KMS-11 (cell line): ENCODE measurements around the gene HRG.

Source experiments
- H2AFZ ChIP-seq: fragments of 200-600 bp; sonication (generic); 2 replicates; pipeline ENCODE4 v1.6.1; 2016; ENCODE audit warnings: antibody characterized with exemption, mixed run types, low read depth
- H3K27ac ChIP-seq: fragments of 200-600 bp; sonication (generic); 2 replicates; pipeline ENCODE4 v1.6.1; 2016; ENCODE audit warnings: mild to moderate bottlenecking, mixed run types
- H3K27me3 ChIP-seq: fragments of 200-600 bp; sonication (generic); 2 replicates; pipeline ENCODE4 v1.6.1; 2017; ENCODE audit warnings: mild to moderate bottlenecking, low read depth, mixed run types, moderate library complexity; ENCODE audit not compliant: insufficient read depth
- H3K36me3 ChIP-seq: fragments of 200-600 bp; sonication (generic); 2 replicates; pipeline ENCODE4 v1.6.1; 2017; ENCODE audit warnings: mild to moderate bottlenecking, mixed run types; ENCODE audit not compliant: insufficient read depth
- H3K4me1 ChIP-seq: fragments of 200-600 bp; sonication (generic); 2 replicates; pipeline ENCODE4 v1.6.1; 2016; ENCODE audit warnings: mild to moderate bottlenecking, low read depth, mixed run types; ENCODE audit not compliant: poor library complexity, severe bottlenecking
- H3K4me2 ChIP-seq: fragments of 200-600 bp; sonication (generic); 2 replicates; pipeline ENCODE4 v1.7.0; 2016; ENCODE audit warnings: mild to moderate bottlenecking, mixed run types
- H3K4me3 ChIP-seq: fragments of 200-600 bp; sonication (generic); IDR thresholded peaks from 2 replicates; pipeline ENCODE4 v1.6.1; 2017; ENCODE audit warnings: low read depth, low read length, mixed read lengths; ENCODE audit not compliant: insufficient read depth
- H3K79me2 ChIP-seq: fragments of 200-600 bp; sonication (generic); 2 replicates; pipeline ENCODE4 v1.6.1; 2016; ENCODE audit warnings: low read depth, mixed run types; ENCODE audit not compliant: insufficient read depth
- H3K9ac ChIP-seq: fragments of 200-600 bp; sonication (generic); 2 replicates; pipeline ENCODE4 v1.6.1; 2016; ENCODE audit warnings: mild to moderate bottlenecking, mixed run types
- H4K20me1 ChIP-seq: fragments of 200-600 bp; sonication (generic); 2 replicates; pipeline ENCODE4 v1.6.1; 2016; ENCODE audit warnings: mild to moderate bottlenecking, mixed run types; ENCODE audit not compliant: insufficient read depth
- CTCF ChIP-seq: fragments of 200-600 bp; sonication (generic); conservative IDR thresholded peaks from 2 replicates; pipeline ENCODE4 v1.6.1; 2017; ENCODE audit warnings: low read depth, mild to moderate bottlenecking, antibody characterized with exemption, low read length, moderate library complexity, mixed read lengths

The HRG gene

GRCh38 chr3:186636536-186636935, 29.3 kb upstream of the HRG start:
- Histone ChIP-seq H2AFZ (no peak overlapping the region), H3K27ac (no peak overlapping the region), H4K20me1 (no peaks in the 10 kb centered on the region), H3K36me3 (no peaks in the 10 kb centered on the region), H3K4me3 (no peak overlapping the region), H3K27me3 (no peaks in the 10 kb centered on the region), H3K4me1 (no peaks in the 10 kb centered on the region), H3K9ac (no peak overlapping the region), H3K4me2 (no peak overlapping the region), H3K79me2 (no peaks in the 10 kb centered on the region)
- no peak for TF ChIP-seq CTCF

GRCh38 chr3:186637686-186638085, 28.1 kb upstream of the HRG start:
- no peak overlapping the region for H3K4me2 ChIP-seq
- no peaks in the 10 kb centered on the region for H3K4me1 ChIP-seq
- no peak overlapping the region for H3K9ac ChIP-seq
- no peaks in the 10 kb centered on the region for H3K27me3 ChIP-seq
- no peak overlapping the region for H2AFZ ChIP-seq
- no peaks in the 10 kb centered on the region for H4K20me1 ChIP-seq
- no peaks in the 10 kb centered on the region for H3K79me2 ChIP-seq
- no peak overlapping the region for H3K27ac ChIP-seq
- H3K36me3 ChIP-seq: no peaks in the 10 kb centered on the region
- no peak for TF ChIP-seq CTCF
- no peak overlapping the region for H3K4me3 ChIP-seq

- Histone ChIP-seq H3K79me2 (no peaks in the 10 kb centered on the region), H4K20me1 (no peaks in the 10 kb centered on the region), H3K36me3 (no peaks in the 10 kb centered on the region), H3K4me2 (no peak overlapping the region), H3K27ac (no peak overlapping the region), H3K4me3 (no peak overlapping the region), H3K9ac (no peak overlapping the region), H3K4me1 (no peaks in the 10 kb centered on the region), H3K27me3 (no peaks in the 10 kb centered on the region), H2AFZ (no peak overlapping the region)
- TF ChIP-seq CTCF: no peak
Measured at GRCh38 chr3:186638259-186638658, 27.6 kb upstream of the HRG start.

- H3K79me2 ChIP-seq: no peaks in the 10 kb centered on the region
- no peak within 1 kb of the TSS for H2AFZ ChIP-seq
- H3K27me3 ChIP-seq: no peaks in the 10 kb centered on the region
- no peaks in the 10 kb centered on the region for H3K36me3 ChIP-seq
- H3K9ac ChIP-seq: no peak within 1 kb of the TSS
- H4K20me1 ChIP-seq: no peaks in the 10 kb centered on the region
- H3K4me1 ChIP-seq: no peaks in the 10 kb centered on the region
- H3K4me3 ChIP-seq: no peak within 1 kb of the TSS
- H3K4me2 ChIP-seq: no peak within 1 kb of the TSS
- no peak within 1 kb of the TSS for H3K27ac ChIP-seq
- TF ChIP-seq CTCF: no peak
Measured at GRCh38 chr3:186639778-186640472, 25.9 kb upstream of the HRG start, which contains the start of gene FETUB. Gene FETUB, plus strand, starts transcription at chr3:186640399. Its CDS starts 62 bp downstream, at chr3:186640461.
